Omental fat pad (tissue), 4 donors: Measurements from ENCODE around the gene TMEM129. TPM values are rescaled to one million over a fixed set of nuclear protein-coding genes. Genes with fewer than 3 reads are reported as not detected.

Experiments used
- ATAC-seq: fragments of 150-250 bp; one replicate; pipeline ENCODE4 v1.9.1; 2016; ENCODE audit warnings: mild to moderate bottlenecking, moderate library complexity; ENCODE audit not compliant: low FRiP score
- DNase-seq: peaks from one replicate; pipeline ENCODE4 v3.0.0-alpha.2; 2019; ENCODE audit warnings: low spot score
- CTCF ChIP-seq, 3 donors: fragments of 450-650 bp; IDR thresholded peaks; one replicate each; pipeline ENCODE4 v1.5.1; 2016 to 2017; ENCODE audit warnings: antibody characterized with exemption in 3 of 3, mild to moderate bottlenecking in 3 of 3, moderate library complexity in 2 of 3
- total RNA-seq, 4 donors: library from RNA; depleted of rRNA; stranded (reverse); fragments of >200 nt; gene quantifications; one replicate each; pipeline ENCODE4 v1.1.0, GENCODE V29; 2016

TMEM129 gene
- total RNA-seq, 4 donors from 2014 or later: 31.9 to 59.0 (median 43.5) TPM

- ATAC-seq: no peak
- no peak for DNase-seq
- no peak for TF ChIP-seq CTCF (IDR thresholded peaks at IDR 0.05)
Measured at GRCh38 chr4:1737666-1738065, 16.5 kb upstream of the TMEM129 start.

- ATAC-seq: no peak
- DNase-seq: no peak
- TF ChIP-seq CTCF (IDR thresholded peaks at IDR 0.05): no peak
Measured at GRCh38 chr4:1736812-1737211, 15.7 kb upstream of the TMEM129 start.

- ATAC-seq: no peak
- TF ChIP-seq CTCF (IDR thresholded peaks at IDR 0.05): no peak
- no peak for DNase-seq
Measured at GRCh38 chr4:1735215-1735614, 14.1 kb upstream of the TMEM129 start.

- DNase-seq (no peak), ATAC-seq (no peak)
- TF ChIP-seq CTCF (IDR thresholded peaks at IDR 0.05): no peak
Measured at GRCh38 chr4:1732911-1733310, 11.8 kb upstream of the TMEM129 start.

DNA sequence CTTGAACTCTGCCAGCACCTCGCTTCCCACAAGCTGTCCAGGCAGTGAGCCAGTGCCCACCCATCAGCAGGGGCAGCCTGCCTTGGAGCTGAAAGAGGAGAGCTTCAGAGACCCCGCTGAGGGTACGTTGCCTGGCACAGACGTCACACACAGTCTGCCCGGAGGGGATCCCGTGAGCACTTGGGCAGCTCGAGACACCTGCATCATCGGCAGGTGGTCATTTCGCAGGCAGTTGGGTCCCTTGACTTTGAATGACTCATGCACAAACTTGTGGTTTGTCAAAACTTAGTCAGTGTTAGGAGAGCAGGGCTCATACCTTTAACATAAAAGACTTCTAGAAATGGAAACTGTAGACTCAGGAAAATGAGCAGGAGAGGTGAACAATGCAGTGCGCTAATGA lies 10.1 kb upstream of the TMEM129 start:
- TF ChIP-seq CTCF (IDR thresholded peaks at IDR 0.05): no peak
- DNase-seq (no peak), ATAC-seq (no peak)

DNA sequence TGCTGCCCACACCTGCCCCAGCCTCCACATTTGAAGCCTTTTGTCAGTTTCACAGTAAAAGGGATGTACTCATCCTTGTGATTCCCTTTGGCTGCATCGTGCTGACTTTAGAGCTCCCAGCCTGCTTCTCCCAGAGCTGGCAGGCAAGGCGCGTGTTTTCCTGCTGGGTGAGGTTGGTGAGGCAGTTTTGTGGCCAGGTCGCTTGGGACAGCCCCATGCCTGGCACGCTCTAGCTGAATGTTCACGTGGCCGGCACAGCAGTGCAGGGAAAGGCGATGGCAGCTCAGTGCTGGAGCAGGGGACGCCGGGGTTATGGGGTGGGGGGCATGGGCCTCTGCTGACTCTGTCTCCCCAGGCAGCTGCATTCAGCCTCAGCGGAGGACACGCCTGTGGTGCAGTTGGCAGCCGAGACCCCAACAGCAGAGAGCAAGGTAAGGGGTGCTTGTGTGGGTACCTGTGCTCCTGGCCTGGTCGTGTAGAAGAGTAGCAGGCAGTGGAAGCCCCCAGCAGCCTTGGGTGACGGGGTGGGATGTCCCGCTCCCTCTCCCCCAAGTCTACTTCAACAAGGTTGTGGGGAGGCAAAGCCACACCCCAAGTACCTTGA lies 9.5 kb upstream of the TMEM129 start:
- no peak for TF ChIP-seq CTCF (IDR thresholded peaks at IDR 0.05)
- no peak for ATAC-seq
- DNase-seq: no peak
